ENCODE results near the gene EME1. TPM values are rescaled to one million over a fixed set of nuclear protein-coding genes. Genes with fewer than 3 reads are reported as not detected.

The EME1 gene
- total and polyA plus RNA-seq, 2 of the 13 experiments (the other 11 are each of a cell fraction or from before 2014, with no cell fraction given) = 20.7 to 24.6 TPM

DNA sequence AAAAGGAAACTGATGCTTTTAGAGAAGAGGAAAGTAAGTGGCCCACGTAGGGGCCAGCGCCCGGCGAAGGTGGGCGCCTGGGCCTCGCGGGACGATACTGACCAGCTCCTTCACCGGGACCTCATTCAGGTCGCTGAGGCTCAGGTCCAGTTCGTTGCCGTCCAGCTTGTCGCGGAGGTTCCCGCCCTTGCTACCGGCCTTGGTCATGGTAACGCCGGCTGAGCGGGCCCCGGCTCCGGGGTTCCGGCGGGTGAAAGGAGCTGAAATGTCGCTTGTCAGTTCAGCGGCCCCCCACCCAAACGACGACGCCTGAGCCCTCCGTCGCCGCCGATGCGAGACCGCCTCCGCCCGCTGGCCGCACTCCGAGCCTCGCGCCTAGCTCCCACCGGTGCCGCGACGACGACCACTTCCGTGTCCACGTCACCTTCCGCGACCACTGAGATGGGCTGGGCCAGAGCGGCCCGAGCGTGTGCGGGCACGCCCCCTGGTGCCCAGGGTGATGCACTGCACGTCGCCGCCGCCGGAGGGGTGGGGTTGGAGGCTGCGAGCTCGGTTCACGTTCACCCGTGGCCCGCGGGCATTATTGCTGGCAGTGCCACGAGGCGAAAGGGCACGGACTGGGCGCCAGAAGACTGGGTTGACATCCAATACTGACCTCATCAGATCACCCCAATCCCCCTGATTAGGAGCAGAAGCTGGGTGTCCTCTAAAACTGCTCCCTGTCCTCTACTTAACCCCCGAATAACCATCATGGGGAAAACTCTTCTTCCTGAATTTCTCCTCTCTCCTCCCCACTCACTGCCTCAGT lies 24.3 kb downstream of the EME1 start, which contains the start of gene LRRC59 (continued):
- TF ChIP-seq, protein P1, sequence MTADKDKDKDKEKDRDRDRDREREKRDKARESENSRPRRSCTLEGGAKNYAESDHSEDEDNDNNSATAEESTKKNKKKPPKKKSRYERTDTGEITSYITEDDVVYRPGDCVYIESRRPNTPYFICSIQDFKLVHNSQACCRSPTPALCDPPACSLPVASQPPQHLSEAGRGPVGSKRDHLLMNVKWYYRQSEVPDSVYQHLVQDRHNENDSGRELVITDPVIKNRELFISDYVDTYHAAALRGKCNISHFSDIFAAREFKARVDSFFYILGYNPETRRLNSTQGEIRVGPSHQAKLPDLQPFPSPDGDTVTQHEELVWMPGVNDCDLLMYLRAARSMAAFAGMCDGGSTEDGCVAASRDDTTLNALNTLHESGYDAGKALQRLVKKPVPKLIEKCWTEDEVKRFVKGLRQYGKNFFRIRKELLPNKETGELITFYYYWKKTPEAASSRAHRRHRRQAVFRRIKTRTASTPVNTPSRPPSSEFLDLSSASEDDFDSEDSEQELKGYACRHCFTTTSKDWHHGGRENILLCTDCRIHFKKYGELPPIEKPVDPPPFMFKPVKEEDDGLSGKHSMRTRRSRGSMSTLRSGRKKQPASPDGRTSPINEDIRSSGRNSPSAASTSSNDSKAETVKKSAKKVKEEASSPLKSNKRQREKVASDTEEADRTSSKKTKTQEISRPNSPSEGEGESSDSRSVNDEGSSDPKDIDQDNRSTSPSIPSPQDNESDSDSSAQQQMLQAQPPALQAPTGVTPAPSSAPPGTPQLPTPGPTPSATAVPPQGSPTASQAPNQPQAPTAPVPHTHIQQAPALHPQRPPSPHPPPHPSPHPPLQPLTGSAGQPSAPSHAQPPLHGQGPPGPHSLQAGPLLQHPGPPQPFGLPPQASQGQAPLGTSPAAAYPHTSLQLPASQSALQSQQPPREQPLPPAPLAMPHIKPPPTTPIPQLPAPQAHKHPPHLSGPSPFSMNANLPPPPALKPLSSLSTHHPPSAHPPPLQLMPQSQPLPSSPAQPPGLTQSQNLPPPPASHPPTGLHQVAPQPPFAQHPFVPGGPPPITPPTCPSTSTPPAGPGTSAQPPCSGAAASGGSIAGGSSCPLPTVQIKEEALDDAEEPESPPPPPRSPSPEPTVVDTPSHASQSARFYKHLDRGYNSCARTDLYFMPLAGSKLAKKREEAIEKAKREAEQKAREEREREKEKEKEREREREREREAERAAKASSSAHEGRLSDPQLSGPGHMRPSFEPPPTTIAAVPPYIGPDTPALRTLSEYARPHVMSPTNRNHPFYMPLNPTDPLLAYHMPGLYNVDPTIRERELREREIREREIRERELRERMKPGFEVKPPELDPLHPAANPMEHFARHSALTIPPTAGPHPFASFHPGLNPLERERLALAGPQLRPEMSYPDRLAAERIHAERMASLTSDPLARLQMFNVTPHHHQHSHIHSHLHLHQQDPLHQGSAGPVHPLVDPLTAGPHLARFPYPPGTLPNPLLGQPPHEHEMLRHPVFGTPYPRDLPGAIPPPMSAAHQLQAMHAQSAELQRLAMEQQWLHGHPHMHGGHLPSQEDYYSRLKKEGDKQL (CRISPR knock-in tag; IDR thresholded peaks at IDR 0.05; ENCODE audit: low read depth) = peak; percentile 88
- TF ChIP-seq, protein P2, sequence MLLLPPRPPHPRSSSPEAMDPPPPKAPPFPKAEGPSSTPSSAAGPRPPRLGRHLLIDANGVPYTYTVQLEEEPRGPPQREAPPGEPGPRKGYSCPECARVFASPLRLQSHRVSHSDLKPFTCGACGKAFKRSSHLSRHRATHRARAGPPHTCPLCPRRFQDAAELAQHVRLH (CRISPR knock-in tag; IDR thresholded peaks at IDR 0.05; ENCODE audit: borderline replicate concordance, low read depth) = peak; percentile 100
- peak; percentile 93 for TF ChIP-seq ZNF546 (CRISPR knock-in tag; conservative IDR thresholded peaks at IDR 0.05)
- TF ChIP-seq ZNF451 (CRISPR knock-in tag; IDR thresholded peaks at IDR 0.05) = peak; percentile 96; the same call in 1 of the 2 replicates
- peak; percentile 96 for TF ChIP-seq FOXO1 (CRISPR knock-in tag; IDR thresholded peaks at IDR 0.05)
- TF ChIP-seq SIN3A (IDR thresholded peaks at IDR 0.05; ENCODE audit: borderline replicate concordance, low read depth, low read length) = peak; percentile 98
- peak; percentile 87 for TF ChIP-seq HNRNPL (IDR thresholded peaks at IDR 0.05; ENCODE audit: low read depth, low read length)
- TF ChIP-seq, protein P3, sequence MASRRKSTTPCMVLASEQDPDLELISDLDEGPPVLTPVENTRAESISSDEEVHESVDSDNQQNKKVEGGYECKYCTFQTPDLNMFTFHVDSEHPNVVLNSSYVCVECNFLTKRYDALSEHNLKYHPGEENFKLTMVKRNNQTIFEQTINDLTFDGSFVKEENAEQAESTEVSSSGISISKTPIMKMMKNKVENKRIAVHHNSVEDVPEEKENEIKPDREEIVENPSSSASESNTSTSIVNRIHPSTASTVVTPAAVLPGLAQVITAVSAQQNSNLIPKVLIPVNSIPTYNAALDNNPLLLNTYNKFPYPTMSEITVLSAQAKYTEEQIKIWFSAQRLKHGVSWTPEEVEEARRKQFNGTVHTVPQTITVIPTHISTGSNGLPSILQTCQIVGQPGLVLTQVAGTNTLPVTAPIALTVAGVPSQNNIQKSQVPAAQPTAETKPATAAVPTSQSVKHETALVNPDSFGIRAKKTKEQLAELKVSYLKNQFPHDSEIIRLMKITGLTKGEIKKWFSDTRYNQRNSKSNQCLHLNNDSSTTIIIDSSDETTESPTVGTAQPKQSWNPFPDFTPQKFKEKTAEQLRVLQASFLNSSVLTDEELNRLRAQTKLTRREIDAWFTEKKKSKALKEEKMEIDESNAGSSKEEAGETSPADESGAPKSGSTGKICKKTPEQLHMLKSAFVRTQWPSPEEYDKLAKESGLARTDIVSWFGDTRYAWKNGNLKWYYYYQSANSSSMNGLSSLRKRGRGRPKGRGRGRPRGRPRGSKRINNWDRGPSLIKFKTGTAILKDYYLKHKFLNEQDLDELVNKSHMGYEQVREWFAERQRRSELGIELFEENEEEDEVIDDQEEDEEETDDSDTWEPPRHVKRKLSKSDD (CRISPR knock-in tag; IDR thresholded peaks at IDR 0.05; ENCODE audit: low read depth) = peak; percentile 99
- TF ChIP-seq, protein P4, sequence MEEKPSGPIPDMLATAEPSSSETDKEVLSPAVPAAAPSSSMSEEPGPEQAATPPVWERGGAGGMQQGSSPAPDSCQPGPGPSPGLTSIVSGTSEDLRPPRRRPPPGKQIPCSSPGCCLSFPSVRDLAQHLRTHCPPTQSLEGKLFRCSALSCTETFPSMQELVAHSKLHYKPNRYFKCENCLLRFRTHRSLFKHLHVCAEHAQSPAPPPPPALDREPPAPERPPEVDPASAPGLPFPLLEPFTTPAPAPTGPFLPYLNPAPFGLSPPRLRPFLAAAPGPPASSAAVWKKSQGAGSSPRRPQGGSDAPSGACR (CRISPR knock-in tag; IDR thresholded peaks at IDR 0.05) = peak; percentile 98
- peak; percentile 9; the same call in 1 of the 2 replicates for TF ChIP-seq ATRX (CRISPR knock-in tag; IDR thresholded peaks at IDR 0.05; ENCODE audit: borderline replicate concordance)
- peak; percentile 89; the same call in 1 of the 2 replicates for TF ChIP-seq ZFP1 (CRISPR knock-in tag; IDR thresholded peaks at IDR 0.05)
- TF ChIP-seq AHR (CRISPR knock-in tag; IDR thresholded peaks at IDR 0.05) = peak; percentile 98
- peak; percentile 80 for TF ChIP-seq ZNF143 (CRISPR knock-in tag; IDR thresholded peaks at IDR 0.05)
- peak; percentile 92 for TF ChIP-seq REXO4 (CRISPR knock-in tag; IDR thresholded peaks at IDR 0.05; ENCODE audit: borderline replicate concordance)
- TF ChIP-seq MBD4 (IDR thresholded peaks at IDR 0.05; ENCODE audit: borderline replicate concordance, low read length) = no peak
- TF ChIP-seq ISX (CRISPR knock-in tag; conservative IDR thresholded peaks at IDR 0.05) = no peak
- TF ChIP-seq ZNF614 (CRISPR knock-in tag; IDR thresholded peaks at IDR 0.05; ENCODE audit: borderline replicate concordance) = peak; percentile 97
- TF ChIP-seq ZNF260 (CRISPR knock-in tag; IDR thresholded peaks at IDR 0.05; ENCODE audit: borderline replicate concordance, low read depth) = no peak
- no peak for TF ChIP-seq ZNF562 (CRISPR knock-in tag; IDR thresholded peaks at IDR 0.05; ENCODE audit: borderline replicate concordance)
- TF ChIP-seq, protein P5, sequence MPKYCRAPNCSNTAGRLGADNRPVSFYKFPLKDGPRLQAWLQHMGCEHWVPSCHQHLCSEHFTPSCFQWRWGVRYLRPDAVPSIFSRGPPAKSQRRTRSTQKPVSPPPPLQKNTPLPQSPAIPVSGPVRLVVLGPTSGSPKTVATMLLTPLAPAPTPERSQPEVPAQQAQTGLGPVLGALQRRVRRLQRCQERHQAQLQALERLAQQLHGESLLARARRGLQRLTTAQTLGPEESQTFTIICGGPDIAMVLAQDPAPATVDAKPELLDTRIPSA (CRISPR knock-in tag; IDR thresholded peaks at IDR 0.05; ENCODE audit: borderline replicate concordance) = peak; percentile 98
